Lower leg skin (tissue), 4 donors: ENCODE results near the gene LSM4. TPM values are rescaled to one million over a fixed set of nuclear protein-coding genes. Genes with fewer than 3 reads are reported as not detected.
A peak's percentile ranks its signal among the peaks of the same experiment; 100 is the strongest.

Experiments used
- DNase-seq, 2 donors: peaks; one replicate each; pipeline ENCODE4 v3.0.0-alpha.2; 2019; ENCODE audit warnings: low spot score in 2 of 2
- H3K4me3 ChIP-seq: fragments of 200-600 bp; sonication (generic); 2 replicates; pipeline ENCODE4 v1.5.1; 2017; ENCODE audit warnings: mild to moderate bottlenecking, low read depth; ENCODE audit not compliant: poor library complexity, severe bottlenecking
- POLR2A ChIP-seq, 2 donors: fragments of 450-650 bp; IDR thresholded peaks; one replicate each; pipeline ENCODE4 v1.6.1; 2016 to 2017; ENCODE audit warnings: antibody characterized with exemption in 2 of 2, mild to moderate bottlenecking in 1 of 2, moderate library complexity in 1 of 2
- WGBS, 2 donors: methylation state at CpG; one replicate each; pipeline ENCODE4 v1.1.5; 2018; 5-methylcytosine and 5-hydroxymethylcytosine counted together
- intact Hi-C: fragments of 100-400 bp; cut with DNase I; formaldehyde crosslinking; loops from one replicate; pipeline ENCODE4 v1.15.0; 2023; ENCODE audit warnings: low total_unique reads
- total RNA-seq, 4 donors: library from RNA; depleted of rRNA; stranded (reverse); fragments of >200 nt; gene quantifications; one replicate each; pipeline ENCODE4 v1.1.0, GENCODE V29; 2016
- TF ChIP-seq, protein P1 (sequence below), 3 donors: fragments of 450-650 bp; IDR thresholded peaks; one replicate each; pipeline ENCODE4 v1.5.1; 2016; ENCODE audit warnings: antibody characterized with exemption in 3 of 3, mild to moderate bottlenecking in 3 of 3, moderate library complexity in 2 of 3

The LSM4 gene
- total RNA-seq, 4 donors from 2014 or later = 59.7 to 149 (median 105) TPM

DNA sequence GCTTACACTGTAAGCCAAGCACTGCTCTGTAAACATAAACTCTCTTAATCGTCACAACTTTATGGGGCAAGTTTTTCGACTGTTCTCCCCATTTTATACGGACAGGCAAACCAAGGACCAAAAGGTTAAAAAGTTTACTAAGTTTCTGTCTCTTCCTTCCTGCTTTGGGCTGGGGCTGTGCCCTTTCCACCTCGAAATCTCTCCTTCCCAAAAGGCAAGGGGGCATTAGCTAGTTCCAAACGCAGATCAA lies 43.7 kb downstream of the LSM4 start:
- intact Hi-C loops = no loop called here
- peak overlapping the region; percentile 100 for H3K4me3 ChIP-seq
- 0 to 1% methylated on average over 5 of the region's 5 CpGs for WGBS, 2 donors
- TF ChIP-seq POLR2A (IDR thresholded peaks at IDR 0.05) = no peak
- TF ChIP-seq, protein P1, sequence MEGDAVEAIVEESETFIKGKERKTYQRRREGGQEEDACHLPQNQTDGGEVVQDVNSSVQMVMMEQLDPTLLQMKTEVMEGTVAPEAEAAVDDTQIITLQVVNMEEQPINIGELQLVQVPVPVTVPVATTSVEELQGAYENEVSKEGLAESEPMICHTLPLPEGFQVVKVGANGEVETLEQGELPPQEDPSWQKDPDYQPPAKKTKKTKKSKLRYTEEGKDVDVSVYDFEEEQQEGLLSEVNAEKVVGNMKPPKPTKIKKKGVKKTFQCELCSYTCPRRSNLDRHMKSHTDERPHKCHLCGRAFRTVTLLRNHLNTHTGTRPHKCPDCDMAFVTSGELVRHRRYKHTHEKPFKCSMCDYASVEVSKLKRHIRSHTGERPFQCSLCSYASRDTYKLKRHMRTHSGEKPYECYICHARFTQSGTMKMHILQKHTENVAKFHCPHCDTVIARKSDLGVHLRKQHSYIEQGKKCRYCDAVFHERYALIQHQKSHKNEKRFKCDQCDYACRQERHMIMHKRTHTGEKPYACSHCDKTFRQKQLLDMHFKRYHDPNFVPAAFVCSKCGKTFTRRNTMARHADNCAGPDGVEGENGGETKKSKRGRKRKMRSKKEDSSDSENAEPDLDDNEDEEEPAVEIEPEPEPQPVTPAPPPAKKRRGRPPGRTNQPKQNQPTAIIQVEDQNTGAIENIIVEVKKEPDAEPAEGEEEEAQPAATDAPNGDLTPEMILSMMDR (IDR thresholded peaks at IDR 0.05) = peak in 1 of 3 donors; percentile 59
- DNase-seq = no peak

DNA sequence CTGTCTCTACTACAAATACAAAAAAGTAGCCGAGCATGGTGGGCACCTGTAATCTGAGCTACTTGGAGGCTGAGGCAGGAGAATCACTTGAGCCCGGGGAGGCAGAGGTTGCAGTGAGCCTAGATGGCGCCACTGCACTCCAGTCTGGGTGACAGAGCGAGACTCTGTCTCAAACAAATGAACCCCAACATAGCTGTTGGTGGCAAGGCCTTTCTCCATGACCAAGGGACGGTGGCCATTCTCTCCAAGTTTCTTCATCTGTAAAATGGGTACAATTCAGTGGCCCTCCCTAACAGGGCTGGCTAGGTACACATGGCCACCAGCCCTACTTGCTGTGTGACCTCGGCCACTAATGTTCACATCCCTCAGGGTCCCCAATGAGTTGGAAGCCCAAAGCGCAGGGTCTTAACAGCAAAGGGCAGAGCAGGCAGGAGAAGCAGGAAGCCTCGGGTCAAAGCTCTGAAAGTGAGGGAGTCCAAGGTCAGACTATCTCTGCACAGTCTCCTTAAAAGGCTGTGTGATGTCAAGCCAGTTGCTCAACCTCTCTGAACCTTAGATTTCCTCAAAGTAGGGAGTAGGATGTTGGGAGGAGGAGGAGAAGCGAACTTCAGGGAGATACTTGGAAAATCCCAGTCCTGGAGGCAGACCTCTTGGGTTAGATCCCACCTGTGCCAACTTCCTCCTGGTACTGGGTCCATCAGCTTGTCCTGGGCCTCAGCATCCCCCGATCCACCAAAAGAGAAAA lies 44.2 kb downstream of the LSM4 start:
- no peak for TF ChIP-seq POLR2A (IDR thresholded peaks at IDR 0.05)
- TF ChIP-seq, protein P1 (IDR thresholded peaks at IDR 0.05) = no peak
- intact Hi-C loops = no loop called here
- 57 to 66% methylated on average over 10 of the region's 10 CpGs for WGBS, 2 donors
- peak overlapping the region; percentile 100 for H3K4me3 ChIP-seq
- no peak for DNase-seq

DNA sequence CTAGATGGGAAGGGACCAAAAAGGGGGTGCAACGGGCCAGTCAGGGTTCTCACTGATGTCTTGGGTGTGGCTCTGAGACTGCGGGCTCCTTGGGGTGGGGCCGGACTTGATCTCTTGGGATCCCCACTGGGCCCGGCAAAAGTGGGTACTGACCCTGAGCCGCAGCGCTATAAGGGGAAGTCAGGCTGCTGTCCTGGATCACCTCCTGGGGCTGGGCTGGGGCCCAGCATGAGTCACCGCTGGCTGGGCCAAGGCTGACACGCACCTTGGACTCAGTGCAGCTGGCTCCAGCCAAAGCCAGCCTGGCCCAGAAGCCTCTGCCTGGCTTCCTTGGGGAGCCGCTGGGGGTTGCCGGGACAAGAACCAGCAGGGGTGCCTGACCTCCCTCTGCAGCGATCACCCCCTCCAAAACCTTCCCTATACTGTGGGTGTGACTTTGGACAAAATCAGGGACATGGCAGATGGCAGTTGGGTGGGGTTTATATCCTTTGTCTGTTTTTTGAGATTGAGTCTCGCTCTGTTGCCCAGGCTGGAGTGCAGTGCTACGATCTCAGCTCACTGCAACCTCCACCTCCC lies 48.0 kb downstream of the LSM4 start:
- TF ChIP-seq POLR2A (IDR thresholded peaks at IDR 0.05) = no peak
- TF ChIP-seq, protein P1 (IDR thresholded peaks at IDR 0.05) = no peak
- WGBS, 2 donors = 12 to 13% methylated on average over 8 to 9 of the region's 13 CpGs
- peak; percentile 77 to 96 for DNase-seq
- H3K4me3 ChIP-seq = no peak overlapping the region
- intact Hi-C loops = no loop called here

DNA sequence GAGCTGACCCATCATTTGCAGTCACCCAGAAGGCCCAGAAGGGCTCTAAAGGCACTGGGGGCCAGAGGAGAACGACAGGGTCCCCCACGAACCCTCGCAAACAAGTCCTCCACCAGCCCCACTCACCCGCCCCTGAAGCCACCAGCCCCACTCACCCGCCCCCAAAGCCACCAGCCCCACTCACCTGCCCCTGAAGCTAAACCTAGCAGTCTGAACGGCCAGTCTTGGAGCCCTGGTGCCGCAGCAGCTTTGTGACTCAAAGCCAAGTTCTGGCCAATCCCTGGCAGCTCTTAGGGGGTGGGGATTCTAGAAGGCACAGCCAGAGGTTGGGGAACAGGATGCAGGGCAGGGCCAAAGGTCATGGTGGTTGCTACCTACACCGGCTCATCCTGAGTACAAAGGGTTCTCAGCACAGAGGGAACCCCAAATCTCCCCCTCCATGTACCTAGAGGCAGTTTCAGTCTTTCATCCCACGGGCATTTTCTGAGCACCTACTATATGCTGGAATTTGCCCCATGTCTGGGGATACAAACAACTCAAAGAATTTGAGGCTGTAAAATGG lies 48.6 kb downstream of the LSM4 start, which contains the start of gene IQCN:
IQCN (minus strand) TSS at position 234 of the 562 bp plus-strand sequence. CDS start 4,974 bp downstream, outside the sequence.
- WGBS, 2 donors = 65 to 76% methylated on average over 5 to 7 of the region's 9 CpGs
- no peak for DNase-seq

DNA sequence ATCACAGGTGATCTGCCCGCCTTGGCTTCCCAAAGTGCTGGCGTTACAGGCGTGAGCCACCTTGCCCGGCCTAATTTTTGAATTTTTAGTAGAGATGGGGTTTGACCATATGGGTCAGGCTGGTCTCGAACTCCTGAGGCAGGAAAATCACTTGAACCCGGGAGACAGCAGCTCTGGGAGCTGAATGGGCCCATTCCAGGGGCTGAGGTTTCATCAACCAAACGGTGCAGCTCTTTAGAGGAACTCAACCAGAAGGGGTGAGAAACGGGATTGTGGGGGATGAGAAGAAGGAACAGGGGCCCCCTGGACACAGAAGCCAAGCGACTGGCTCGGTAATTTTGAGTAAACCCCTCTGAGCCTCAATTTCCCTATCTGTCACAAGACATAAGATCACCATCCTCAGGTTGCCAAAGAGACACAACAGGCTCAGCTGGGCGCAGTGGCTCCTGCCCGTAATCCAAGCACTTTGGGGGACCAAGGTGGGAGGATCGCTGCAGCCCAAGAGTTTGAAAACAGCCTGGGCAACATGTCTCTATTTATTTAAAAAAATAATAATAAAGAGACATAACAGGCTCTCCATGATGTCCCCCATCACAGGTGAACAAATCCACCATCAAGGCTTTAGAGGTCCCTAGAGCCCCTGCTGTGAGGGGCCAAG lies 49.2 kb downstream of the LSM4 start:
- 89 to 98% methylated on average over 13 of the region's 13 CpGs for WGBS, 2 donors
- TF ChIP-seq, protein P1 (IDR thresholded peaks at IDR 0.05) = no peak
- TF ChIP-seq POLR2A (IDR thresholded peaks at IDR 0.05) = no peak
- no peak for DNase-seq
- no peak overlapping the region for H3K4me3 ChIP-seq
- intact Hi-C loops = no loop called here

More for the DNA sequence above, 48.6 kb downstream of the LSM4 start, which contains the start of gene IQCN:
- no peak within 1 kb of the TSS for H3K4me3 ChIP-seq
- intact Hi-C loops = no loop called here
- no peak for TF ChIP-seq POLR2A (IDR thresholded peaks at IDR 0.05)
- TF ChIP-seq, protein P1 (IDR thresholded peaks at IDR 0.05) = no peak
